Measurements from ENCODE around the gene MRPL36. TPM values are rescaled to one million over a fixed set of nuclear protein-coding genes. Genes with fewer than 3 reads are reported as not detected.

The MRPL36 gene
- total RNA-seq, 1 donor from 2014 or later, result 60.6 TPM

DNA sequence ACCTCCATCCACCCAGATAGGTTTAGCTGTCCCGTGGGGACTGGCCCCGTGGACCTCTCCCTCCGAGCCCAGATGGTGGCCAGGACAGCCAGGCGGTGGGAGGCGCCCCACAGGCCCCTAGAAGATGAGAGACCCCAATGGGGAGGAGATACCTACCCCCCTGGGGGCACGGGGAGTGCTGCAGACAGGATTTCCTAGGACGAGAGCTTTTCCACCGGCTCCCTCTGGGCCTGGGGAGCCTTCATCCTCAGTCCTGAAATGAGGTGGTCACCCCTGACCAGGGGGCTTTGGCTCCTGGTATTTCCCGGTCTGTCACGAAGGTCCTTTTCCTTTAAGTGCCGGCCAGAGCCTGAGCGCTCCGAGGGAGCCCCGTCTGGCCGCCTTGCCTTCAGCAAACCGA lies 46.8 kb downstream of the MRPL36 start:
- intact Hi-C loops (cut with micrococcal nuclease), result no loop called here

DNA sequence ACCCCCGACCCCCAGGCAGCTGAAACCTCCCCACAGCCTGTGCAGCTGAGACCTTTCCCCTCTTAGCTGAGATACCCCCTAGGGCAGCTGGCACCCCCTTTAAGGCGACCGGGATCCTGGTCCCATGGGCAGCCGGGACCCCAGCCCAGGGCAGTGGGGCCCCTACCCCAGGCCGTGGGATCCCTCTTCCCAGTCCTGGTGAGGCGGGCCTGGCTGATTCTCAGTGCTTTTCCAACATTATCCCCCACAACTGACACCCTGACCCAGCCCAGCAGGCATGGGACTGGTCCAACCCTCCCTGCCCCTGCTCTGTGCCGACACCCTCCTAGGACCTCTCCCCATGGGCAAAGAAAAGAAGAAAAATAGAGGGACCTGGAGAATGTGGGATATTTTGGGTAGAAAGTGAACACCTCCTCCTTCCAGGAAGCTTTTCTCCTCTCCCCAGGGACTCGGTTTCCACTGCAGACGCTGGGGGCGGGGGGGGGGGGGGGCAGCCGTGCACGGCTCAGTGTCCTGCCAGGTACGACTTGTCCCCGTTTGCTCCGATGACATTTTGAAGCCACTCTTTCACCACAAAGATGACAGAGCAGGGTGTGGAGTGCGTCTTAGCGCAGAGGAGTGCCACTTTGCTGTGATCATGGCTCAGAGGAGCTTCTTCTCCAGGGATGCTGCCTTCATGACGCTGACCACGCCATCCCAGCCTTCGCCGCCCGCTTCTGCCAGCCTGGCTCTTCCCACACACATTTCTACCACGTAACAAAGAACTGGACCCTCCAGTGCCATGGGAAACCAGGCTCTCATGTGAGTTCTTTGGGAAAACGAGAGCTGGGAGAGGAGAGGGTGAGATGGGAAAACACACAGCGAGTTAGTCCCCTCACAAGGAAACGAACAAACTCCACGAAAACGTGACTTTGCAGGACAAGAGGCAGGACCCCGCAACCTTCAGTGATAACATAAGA lies 47.5 kb downstream of the MRPL36 start:
- intact Hi-C loops (cut with micrococcal nuclease), result no loop called here

DNA sequence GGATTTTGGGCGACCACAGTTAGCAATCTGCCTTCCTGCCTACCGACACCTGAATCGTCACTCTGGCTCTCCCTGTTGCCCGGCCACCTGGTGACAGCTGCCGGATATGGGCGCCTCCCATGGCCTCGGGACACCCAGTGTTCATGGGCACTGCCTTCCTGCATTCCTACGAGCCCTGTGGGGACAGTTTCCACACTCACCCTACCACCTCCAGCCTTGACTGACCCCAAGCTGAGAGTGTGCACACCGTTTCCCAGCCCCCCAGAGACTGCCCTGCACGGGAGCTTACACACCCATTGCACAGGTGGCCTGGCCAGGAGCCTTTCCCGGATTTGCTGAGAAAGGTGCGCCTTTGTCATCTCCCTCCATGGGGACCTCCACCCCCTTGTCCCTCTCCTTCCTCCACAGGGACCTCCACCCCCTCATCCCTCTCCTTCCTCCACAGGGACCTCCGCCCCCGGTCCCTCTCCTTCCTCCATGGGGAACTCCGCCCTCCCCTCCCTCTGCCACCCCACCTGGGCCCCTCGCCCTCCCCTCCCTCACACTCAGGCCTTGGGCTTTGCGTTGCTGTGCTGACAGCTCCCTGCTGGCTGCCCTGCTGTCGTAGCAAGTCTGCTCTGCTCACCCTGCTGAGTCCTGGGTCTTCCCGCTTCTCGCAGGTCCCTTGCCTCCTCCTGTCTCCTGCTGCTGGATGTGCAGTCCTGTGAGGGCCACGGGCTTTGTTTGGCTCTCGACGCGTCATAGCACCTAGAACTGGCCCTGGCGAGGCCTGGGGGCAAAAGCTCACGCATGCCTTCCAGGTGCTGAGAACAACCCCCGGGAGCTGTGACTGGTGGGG lies 48.4 kb downstream of the MRPL36 start:
- intact Hi-C loops (cut with micrococcal nuclease), result no loop called here

- intact Hi-C loops (cut with micrococcal nuclease), result no loop called here
These were observed 49.2 kb downstream of the MRPL36 start for GRCh38 chr5:1750469-1750868.

GRCh38 chr5:1749346-1750124 lies 50.1 kb downstream of the MRPL36 start:
- intact Hi-C loops (cut with micrococcal nuclease), result no loop called here

DNA sequence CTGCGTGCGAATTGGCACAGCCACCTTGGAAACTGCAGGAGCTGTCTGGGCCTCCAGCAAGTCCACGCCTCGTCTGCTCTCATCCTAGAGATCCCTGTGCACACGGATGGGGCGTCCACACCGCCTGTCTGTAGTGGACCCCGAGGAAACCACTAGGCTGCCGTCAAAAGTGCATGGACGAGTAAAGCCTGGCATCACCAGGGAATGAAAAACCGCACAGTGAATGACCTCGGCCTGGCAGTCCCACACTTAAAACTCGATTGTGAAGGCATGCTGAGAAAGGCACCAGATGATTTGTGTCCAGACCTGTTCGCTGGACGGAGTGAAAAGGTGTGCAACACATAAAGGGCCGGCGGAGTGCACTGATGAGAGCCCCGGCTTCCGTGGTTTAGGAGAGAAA lies 50.8 kb downstream of the MRPL36 start:
- intact Hi-C loops (cut with micrococcal nuclease), result no loop called here

Other genes starting within 250 kb of the MRPL36 start
- gene NDUFS6, start 1.6 kb upstream of the MRPL36 start, total RNA-seq, result 35.3 and 39.2 TPM in 2 replicates
- not detected in 2 replicates for gene IRX4, start 83.1 kb upstream of the MRPL36 start, total RNA-seq